ENCODE measurements around the gene NAA35.

Gene NAA35

GRCh38 chr9:86052556-86053468, 111.9 kb downstream of the NAA35 start:
- no peaks in the 10 kb centered on the region for H3K9me3 ChIP-seq (ENCODE audit: control insufficient read depth, low read length)
- no peak overlapping the region for H3K4me3 ChIP-seq (ENCODE audit: low read length)
- H3K4me1 ChIP-seq (ENCODE audit: control insufficient read depth, insufficient read depth, low read length) = peaks cover 4% of the 10 kb centered on the region
- no peak overlapping the region for H3K9ac ChIP-seq (ENCODE audit: low read length)
- H3K27me3 ChIP-seq (ENCODE audit: control insufficient read depth, insufficient read depth, low read length) = no peaks in the 10 kb centered on the region
- H3K36me3 ChIP-seq (ENCODE audit: control insufficient read depth, insufficient read depth, low read length) = peaks cover 7% of the 10 kb centered on the region

DNA sequence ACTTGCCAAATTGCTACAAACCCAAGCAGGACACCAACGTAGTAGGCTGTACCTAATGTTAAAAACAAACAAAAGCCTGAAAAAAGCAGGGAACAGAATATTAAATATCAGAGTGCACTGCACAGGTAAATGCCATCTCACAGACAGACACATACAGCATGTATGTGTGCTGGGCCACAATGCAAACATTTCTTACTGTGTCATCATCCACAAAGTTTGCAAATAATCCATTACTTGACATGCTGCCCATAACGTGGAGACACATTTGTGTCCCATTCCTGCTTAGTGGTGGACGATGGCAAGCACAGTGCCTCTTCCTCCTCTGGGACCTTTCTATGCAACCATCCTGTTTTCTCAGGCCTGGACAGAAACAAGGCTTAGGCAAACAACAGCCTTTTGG, 113.7 kb downstream of the NAA35 start:
- Histone ChIP-seq H3K27me3 (ENCODE audit: control insufficient read depth, insufficient read depth, low read length) (no peaks in the 10 kb centered on the region), H3K36me3 (ENCODE audit: control insufficient read depth, insufficient read depth, low read length) (peaks cover 7% of the 10 kb centered on the region), H3K9ac (ENCODE audit: low read length) (no peak overlapping the region), H3K4me1 (ENCODE audit: control insufficient read depth, insufficient read depth, low read length) (peaks cover 9% of the 10 kb centered on the region), H3K9me3 (ENCODE audit: control insufficient read depth, low read length) (no peaks in the 10 kb centered on the region), H3K4me3 (ENCODE audit: low read length) (no peak overlapping the region)

GRCh38 chr9:86057491-86057890, 116.5 kb downstream of the NAA35 start:
- H3K4me3 ChIP-seq (ENCODE audit: low read length) = no peak overlapping the region
- H3K9me3 ChIP-seq (ENCODE audit: control insufficient read depth, low read length) = no peaks in the 10 kb centered on the region
- no peak overlapping the region for H3K9ac ChIP-seq (ENCODE audit: low read length)
- H3K4me1 ChIP-seq (ENCODE audit: control insufficient read depth, insufficient read depth, low read length) = peaks cover 14% of the 10 kb centered on the region
- H3K36me3 ChIP-seq (ENCODE audit: control insufficient read depth, insufficient read depth, low read length) = peaks cover 7% of the 10 kb centered on the region
- no peaks in the 10 kb centered on the region for H3K27me3 ChIP-seq (ENCODE audit: control insufficient read depth, insufficient read depth, low read length)

DNA sequence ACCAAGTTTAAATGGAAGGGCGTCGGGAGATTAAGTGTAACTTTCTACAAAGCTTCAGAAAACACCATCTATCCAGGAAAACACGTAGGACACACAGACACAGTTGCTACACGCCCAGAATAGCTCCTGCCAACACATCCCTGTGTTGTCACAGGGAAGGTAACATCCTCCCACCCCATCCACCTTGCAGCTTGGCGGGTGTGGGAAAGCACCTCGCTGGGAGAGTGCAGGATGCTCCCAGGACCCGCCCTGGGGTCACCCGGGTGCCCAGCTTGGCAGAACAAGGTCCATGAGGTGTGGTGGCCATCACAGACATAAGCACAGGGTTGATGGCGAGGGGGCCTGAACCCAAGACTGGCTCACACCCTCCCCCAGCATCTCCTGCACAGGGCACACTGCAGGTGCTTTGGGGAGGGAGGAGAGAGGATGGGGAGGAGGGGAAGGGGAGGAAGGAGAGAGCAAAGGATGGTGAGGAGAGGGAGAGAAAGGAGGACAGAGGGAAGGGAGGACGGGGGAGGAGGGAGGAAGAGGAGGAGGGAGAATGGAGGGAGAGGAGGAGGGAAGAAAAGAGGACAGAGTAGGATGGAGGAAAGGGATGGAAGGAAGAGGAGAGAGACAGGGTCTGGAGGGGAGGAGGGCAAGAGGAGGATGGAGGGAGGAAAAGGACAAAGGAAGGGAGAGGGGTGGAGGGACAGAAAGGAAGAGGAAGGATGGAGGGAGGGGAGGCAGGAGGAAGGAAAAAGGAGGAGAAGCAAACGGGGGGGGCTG, 121.2 kb downstream of the NAA35 start:
- H3K4me1 ChIP-seq (ENCODE audit: control insufficient read depth, insufficient read depth, low read length) = peaks cover 45% of the 10 kb centered on the region
- no peaks in the 10 kb centered on the region for H3K27me3 ChIP-seq (ENCODE audit: control insufficient read depth, insufficient read depth, low read length)
- H3K9ac ChIP-seq (ENCODE audit: low read length) = no peak overlapping the region
- H3K36me3 ChIP-seq (ENCODE audit: control insufficient read depth, insufficient read depth, low read length) = peaks cover 6% of the 10 kb centered on the region
- no peaks in the 10 kb centered on the region for H3K9me3 ChIP-seq (ENCODE audit: control insufficient read depth, low read length)
- no peak overlapping the region for H3K4me3 ChIP-seq (ENCODE audit: low read length)

DNA sequence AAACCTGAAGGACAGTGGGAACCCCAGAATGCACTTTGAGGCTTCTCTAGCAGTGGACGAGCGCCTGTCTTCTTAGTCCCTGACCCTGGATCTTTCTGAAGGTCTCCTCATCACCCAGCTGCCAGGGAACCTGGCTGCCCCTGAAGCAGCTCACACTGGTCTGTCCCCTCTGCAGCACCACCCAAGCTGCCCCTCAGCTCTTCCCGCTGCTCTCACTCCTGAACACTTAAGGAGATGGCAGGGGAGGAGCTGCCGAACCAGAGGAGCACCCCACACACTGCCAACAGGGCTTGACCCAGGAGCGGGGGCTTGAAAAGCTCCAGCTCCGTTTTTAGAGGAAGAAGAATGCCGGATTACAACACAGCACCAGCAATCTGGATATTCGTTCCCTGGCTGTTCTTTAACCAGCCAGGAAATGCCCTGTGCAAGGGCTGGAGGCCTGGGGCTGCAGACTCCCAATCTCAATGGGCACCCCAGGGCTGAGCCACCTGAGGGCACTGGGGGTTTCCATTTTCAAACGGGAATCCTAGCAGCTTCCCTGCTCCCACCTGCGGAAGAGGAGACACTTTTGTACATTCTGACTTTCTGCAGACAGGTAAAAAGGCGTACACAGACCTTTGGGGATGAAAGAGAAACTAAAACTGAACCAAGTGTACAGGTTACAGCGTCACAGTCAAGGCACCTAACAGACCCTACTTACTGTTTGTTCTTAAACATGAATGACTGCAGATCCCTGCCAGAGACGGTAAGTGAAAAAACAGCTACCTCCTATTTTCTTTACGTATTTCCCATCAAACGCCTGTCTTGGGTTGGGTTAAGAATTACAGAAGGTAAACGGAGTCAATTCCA, 122.1 kb downstream of the NAA35 start:
- peak overlapping the region; percentile 44 for H3K9ac ChIP-seq (ENCODE audit: low read length)
- peaks cover 42% of the 10 kb centered on the region for H3K4me1 ChIP-seq (ENCODE audit: control insufficient read depth, insufficient read depth, low read length)
- no peaks in the 10 kb centered on the region for H3K27me3 ChIP-seq (ENCODE audit: control insufficient read depth, insufficient read depth, low read length)
- peaks cover 6% of the 10 kb centered on the region for H3K36me3 ChIP-seq (ENCODE audit: control insufficient read depth, insufficient read depth, low read length)
- H3K4me3 ChIP-seq (ENCODE audit: low read length) = peak overlapping the region; percentile 42
- no peaks in the 10 kb centered on the region for H3K9me3 ChIP-seq (ENCODE audit: control insufficient read depth, low read length)

GRCh38 chr9:86064220-86064619, 123.3 kb downstream of the NAA35 start:
- H3K36me3 ChIP-seq (ENCODE audit: control insufficient read depth, insufficient read depth, low read length) = peaks cover 6% of the 10 kb centered on the region
- H3K9ac ChIP-seq (ENCODE audit: low read length) = no peak overlapping the region
- H3K27me3 ChIP-seq (ENCODE audit: control insufficient read depth, insufficient read depth, low read length) = no peaks in the 10 kb centered on the region
- H3K4me1 ChIP-seq (ENCODE audit: control insufficient read depth, insufficient read depth, low read length) = peaks cover 40% of the 10 kb centered on the region
- no peak overlapping the region for H3K4me3 ChIP-seq (ENCODE audit: low read length)
- no peaks in the 10 kb centered on the region for H3K9me3 ChIP-seq (ENCODE audit: control insufficient read depth, low read length)

- Histone ChIP-seq H3K9ac (ENCODE audit: low read length) (no peak overlapping the region), H3K9me3 (ENCODE audit: control insufficient read depth, low read length) (no peaks in the 10 kb centered on the region), H3K4me1 (ENCODE audit: control insufficient read depth, insufficient read depth, low read length) (peaks cover 34% of the 10 kb centered on the region), H3K4me3 (ENCODE audit: low read length) (no peak overlapping the region), H3K27me3 (ENCODE audit: control insufficient read depth, insufficient read depth, low read length) (no peaks in the 10 kb centered on the region), H3K36me3 (ENCODE audit: control insufficient read depth, insufficient read depth, low read length) (peaks cover 1% of the 10 kb centered on the region)
These were observed 128.4 kb downstream of the NAA35 start for GRCh38 chr9:86069206-86069869.
